ENCODE data around the gene PNPLA8. TPM values are rescaled to one million over a fixed set of nuclear protein-coding genes. Genes with fewer than 3 reads are reported as not detected.

The PNPLA8 gene
- total and polyA plus RNA-seq, 2 donors (not counting 1 experiment from before 2014, with no cell fraction given) = 12.3 to 57.3 TPM

DNA sequence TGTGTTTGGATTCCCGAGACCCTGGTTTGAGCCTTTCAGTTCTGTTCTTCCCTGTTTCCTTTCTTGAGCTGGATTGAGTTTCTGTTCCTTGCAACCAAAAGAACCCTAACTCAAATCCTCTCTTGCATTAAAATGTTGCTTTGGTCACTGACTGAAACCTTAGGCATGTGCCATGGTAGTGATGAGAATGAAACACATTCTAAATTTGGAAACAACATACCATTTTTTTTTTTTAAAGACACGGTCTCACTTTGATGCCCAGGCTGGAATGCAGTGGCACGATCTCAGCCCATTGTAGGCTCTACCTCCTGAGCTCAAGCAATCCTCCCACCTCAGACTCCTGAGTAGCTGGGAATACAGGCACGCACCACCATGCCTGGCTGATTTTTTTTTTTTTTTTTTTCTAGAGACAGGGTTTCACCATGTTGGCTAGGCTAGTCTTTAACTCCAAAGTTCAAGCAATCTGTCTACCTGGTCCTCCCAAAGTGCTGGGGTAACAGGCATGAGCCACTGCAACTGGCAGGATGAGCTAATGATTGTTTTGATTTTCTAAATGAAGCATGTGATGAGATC lies 35.2 kb upstream of the PNPLA8 start:
- Mint-ChIP-seq H3K27ac (peak overlapping the region; percentile 53), H3K9me3 (ENCODE audit: insufficient read depth) (peaks cover 16% of the 10 kb centered on the region), H3K4me1 (peaks cover 21% of the 10 kb centered on the region), H3K4me3 (no peak overlapping the region), H3K27me3 (no peaks in the 10 kb centered on the region)
- no peak for TF ChIP-seq EZH2 (IDR thresholded peaks at IDR 0.05; ENCODE audit: borderline replicate concordance, insufficient read depth, low read depth, low read length, poor library complexity, severe bottlenecking)
- TF ChIP-seq, protein P1, sequence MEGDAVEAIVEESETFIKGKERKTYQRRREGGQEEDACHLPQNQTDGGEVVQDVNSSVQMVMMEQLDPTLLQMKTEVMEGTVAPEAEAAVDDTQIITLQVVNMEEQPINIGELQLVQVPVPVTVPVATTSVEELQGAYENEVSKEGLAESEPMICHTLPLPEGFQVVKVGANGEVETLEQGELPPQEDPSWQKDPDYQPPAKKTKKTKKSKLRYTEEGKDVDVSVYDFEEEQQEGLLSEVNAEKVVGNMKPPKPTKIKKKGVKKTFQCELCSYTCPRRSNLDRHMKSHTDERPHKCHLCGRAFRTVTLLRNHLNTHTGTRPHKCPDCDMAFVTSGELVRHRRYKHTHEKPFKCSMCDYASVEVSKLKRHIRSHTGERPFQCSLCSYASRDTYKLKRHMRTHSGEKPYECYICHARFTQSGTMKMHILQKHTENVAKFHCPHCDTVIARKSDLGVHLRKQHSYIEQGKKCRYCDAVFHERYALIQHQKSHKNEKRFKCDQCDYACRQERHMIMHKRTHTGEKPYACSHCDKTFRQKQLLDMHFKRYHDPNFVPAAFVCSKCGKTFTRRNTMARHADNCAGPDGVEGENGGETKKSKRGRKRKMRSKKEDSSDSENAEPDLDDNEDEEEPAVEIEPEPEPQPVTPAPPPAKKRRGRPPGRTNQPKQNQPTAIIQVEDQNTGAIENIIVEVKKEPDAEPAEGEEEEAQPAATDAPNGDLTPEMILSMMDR (IDR thresholded peaks at IDR 0.05) = no peak
- peaks cover 6 to 9% of the 10 kb centered on the region in 2 experiments for H3K36me3 ChIP-seq (replicated peaks in 1 of 2; ENCODE audit: control extremely low read depth in 1 of 2, control insufficient read depth in 1 of 2, extremely low read depth in 1 of 2, insufficient read depth in 2 of 2, low read length in 1 of 2)
- H3K27me3 ChIP-seq (replicated peaks in 1 of 4; ENCODE audit: control extremely low read depth in 1 of 4, control insufficient read depth in 3 of 4, insufficient read depth in 4 of 4, low read length in 3 of 4) = no peaks in the 10 kb centered on the region
- H4K20me1 ChIP-seq (ENCODE audit: control insufficient read depth, insufficient read depth, low read length, poor library complexity, severe bottlenecking) = no peaks in the 10 kb centered on the region
- intact Hi-C loops (cut with micrococcal nuclease) = loop anchor here (10.0 kb wide), 1 partner anchor 666 kb away; the partner anchor contains the start of gene DLD
- H2AFZ ChIP-seq (ENCODE audit: insufficient read depth, low read depth, low read length, poor library complexity, severe bottlenecking) = no peak overlapping the region
- H3K79me2 ChIP-seq (ENCODE audit: control insufficient read depth, insufficient read depth, low read length) = peaks cover 47% of the 10 kb centered on the region
- no peak overlapping the region for H3K4me3 ChIP-seq (ENCODE audit: control extremely low read depth in 1 of 5, extremely low read depth in 1 of 5, insufficient read depth in 1 of 5, low read depth in 2 of 5, low read length in 4 of 5)
- ChIA-PET POLR2A (interaction anchor here (1.2 kb wide), 1 partner anchor 8 kb away, joined by 3 read pairs; the partner anchor contains the start of genes DNAJB9 and THAP5), CTCF (interaction anchor here (0.6 to 1.5 kb wide), 6 partner anchors 8 to 66 kb away, joined by 3 to 4 read pairs (median 3); partner anchors contain the start of genes DNAJB9 and THAP5)
- H3K9ac ChIP-seq (ENCODE audit: low read length) = no peak overlapping the region
- peaks cover 0 to 19% (median 12%) of the 10 kb centered on the region in 3 donors for H3K9me3 ChIP-seq (ENCODE audit: control extremely low read depth in 1 of 3, control insufficient read depth in 2 of 3, insufficient read depth in 1 of 3, low read length in 2 of 3)
- DNase-seq (no peak), ATAC-seq (ENCODE audit: low read depth) (no peak)
- 100% methylated on average over 1 of the region's 4 CpGs for WGBS (ENCODE audit: insufficient coverage)
- H3K27ac ChIP-seq (ENCODE audit: low read length in 2 of 2) = no peak overlapping the region
- no peak overlapping the region for H3K4me2 ChIP-seq (replicated peaks; ENCODE audit: low read depth, low read length, poor library complexity, severe bottlenecking)
- peaks cover 0 to 3% of the 10 kb centered on the region in 2 donors for H3K4me1 ChIP-seq (ENCODE audit: control insufficient read depth in 2 of 2, insufficient read depth in 2 of 2, low read length in 2 of 2)

DNA sequence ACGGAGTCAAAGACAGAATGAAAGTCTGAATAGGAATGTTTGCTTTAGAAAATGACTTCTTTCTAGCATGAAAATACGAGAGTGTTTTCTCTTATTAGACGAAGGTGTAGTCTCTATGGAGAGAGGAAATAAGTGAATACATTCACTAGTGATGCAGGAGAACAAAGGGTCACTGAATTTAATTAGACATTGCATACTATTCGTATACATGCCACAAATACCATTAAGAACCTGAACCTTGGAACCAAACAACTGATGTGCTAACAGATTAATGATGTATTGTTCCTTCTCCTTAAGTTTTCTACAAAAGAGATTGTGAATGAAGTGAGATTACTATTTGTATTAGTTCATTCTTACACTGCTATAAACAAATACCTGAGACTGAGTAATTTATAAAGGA lies 33.3 kb upstream of the PNPLA8 start:
- no peaks in the 10 kb centered on the region for H4K20me1 ChIP-seq (ENCODE audit: control insufficient read depth, insufficient read depth, low read length, poor library complexity, severe bottlenecking)
- peaks cover 28% of the 10 kb centered on the region for H3K4me1 Mint-ChIP-seq
- H3K4me1 ChIP-seq (ENCODE audit: control insufficient read depth in 2 of 2, insufficient read depth in 2 of 2, low read length in 2 of 2) = peaks cover 13 to 17% of the 10 kb centered on the region in 2 donors
- no peak overlapping the region for H2AFZ ChIP-seq (ENCODE audit: insufficient read depth, low read depth, low read length, poor library complexity, severe bottlenecking)
- peaks cover 30% of the 10 kb centered on the region for H3K79me2 ChIP-seq (ENCODE audit: control insufficient read depth, insufficient read depth, low read length)
- H3K4me3 Mint-ChIP-seq = no peak overlapping the region
- peaks cover 0 to 23% (median 22%) of the 10 kb centered on the region in 3 donors for H3K9me3 ChIP-seq (ENCODE audit: control extremely low read depth in 1 of 3, control insufficient read depth in 2 of 3, insufficient read depth in 1 of 3, low read length in 2 of 3)
- no peak overlapping the region for H3K27ac ChIP-seq (ENCODE audit: low read length in 2 of 2)
- ATAC-seq (ENCODE audit: low read depth) (no peak), DNase-seq (no peak)
- H3K36me3 ChIP-seq (replicated peaks in 1 of 2; ENCODE audit: control extremely low read depth in 1 of 2, control insufficient read depth in 1 of 2, extremely low read depth in 1 of 2, insufficient read depth in 2 of 2, low read length in 1 of 2) = peaks cover 5% of the 10 kb centered on the region in 2 experiments
- no peak overlapping the region for H3K9ac ChIP-seq (ENCODE audit: low read length)
- H3K9me3 Mint-ChIP-seq (ENCODE audit: insufficient read depth) = peaks cover 19% of the 10 kb centered on the region
- ChIA-PET CTCF (interaction anchor here (1.2 kb wide), 2 partner anchors 63 to 107 kb away, joined by 3 read pairs; no protein-coding TSS in a partner anchor), POLR2A (no interaction called here)
- TF ChIP-seq, protein P1 (IDR thresholded peaks at IDR 0.05) = no peak
- no peak for TF ChIP-seq EZH2 (IDR thresholded peaks at IDR 0.05; ENCODE audit: borderline replicate concordance, insufficient read depth, low read depth, low read length, poor library complexity, severe bottlenecking)
- 100% methylated on average over 1 of the region's 4 CpGs for WGBS (ENCODE audit: insufficient coverage)
- no peak overlapping the region for H3K4me2 ChIP-seq (replicated peaks; ENCODE audit: low read depth, low read length, poor library complexity, severe bottlenecking)
- H3K4me3 ChIP-seq (ENCODE audit: control extremely low read depth in 1 of 5, extremely low read depth in 1 of 5, insufficient read depth in 1 of 5, low read depth in 2 of 5, low read length in 4 of 5) = no peak overlapping the region
- H3K27me3 Mint-ChIP-seq = no peaks in the 10 kb centered on the region
- no peaks in the 10 kb centered on the region for H3K27me3 ChIP-seq (replicated peaks in 1 of 4; ENCODE audit: control extremely low read depth in 1 of 4, control insufficient read depth in 3 of 4, insufficient read depth in 4 of 4, low read length in 3 of 4)
- no peak overlapping the region for H3K27ac Mint-ChIP-seq
- intact Hi-C loops (cut with micrococcal nuclease) = no loop called here

Measured in B cell (primary cell).